ENCODE measurements around the gene TFB2M. TPM values are rescaled to one million over a fixed set of nuclear protein-coding genes. Genes with fewer than 3 reads are reported as not detected.

TFB2M gene
- total and polyA plus RNA-seq, 2 of the 13 experiments (the other 11 are each of a cell fraction or from before 2014, with no cell fraction given): 15.7 to 31.4 TPM

DNA sequence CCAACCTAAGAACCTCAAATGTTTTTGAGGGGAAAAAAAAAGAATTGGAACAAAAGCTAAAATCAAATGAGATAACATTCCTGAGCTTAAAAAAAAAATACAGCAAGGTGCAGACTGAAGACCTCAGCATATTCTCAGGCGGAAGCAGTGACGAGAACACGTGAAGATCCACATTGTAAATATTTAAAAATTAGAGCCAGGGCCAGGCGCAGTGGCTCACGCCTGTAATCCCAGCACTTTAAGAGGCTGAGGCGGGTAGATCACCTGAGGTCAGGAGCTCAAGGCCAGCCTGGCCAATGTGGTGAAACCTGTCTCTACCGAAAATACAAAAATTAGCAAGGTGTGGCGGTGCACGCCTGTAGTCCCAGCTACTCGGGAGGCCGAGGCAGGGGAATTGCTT, 15.7 kb downstream of the TFB2M start (continued):
- TF ChIP-seq ZNF749 (CRISPR knock-in tag; IDR thresholded peaks at IDR 0.05; ENCODE audit: borderline replicate concordance) (no peak), MZF1 (CRISPR knock-in tag; IDR thresholded peaks at IDR 0.05; ENCODE audit: borderline replicate concordance) (no peak), ZNF781 (CRISPR knock-in tag; IDR thresholded peaks at IDR 0.05; ENCODE audit: borderline replicate concordance, not compliant biosample characterization) (no peak), FOXO1 (CRISPR knock-in tag; IDR thresholded peaks at IDR 0.05) (no peak), NFATC3 (CRISPR knock-in tag; IDR thresholded peaks at IDR 0.05) (no peak)
- TF ChIP-seq, protein P1, sequence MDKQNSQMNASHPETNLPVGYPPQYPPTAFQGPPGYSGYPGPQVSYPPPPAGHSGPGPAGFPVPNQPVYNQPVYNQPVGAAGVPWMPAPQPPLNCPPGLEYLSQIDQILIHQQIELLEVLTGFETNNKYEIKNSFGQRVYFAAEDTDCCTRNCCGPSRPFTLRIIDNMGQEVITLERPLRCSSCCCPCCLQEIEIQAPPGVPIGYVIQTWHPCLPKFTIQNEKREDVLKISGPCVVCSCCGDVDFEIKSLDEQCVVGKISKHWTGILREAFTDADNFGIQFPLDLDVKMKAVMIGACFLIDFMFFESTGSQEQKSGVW (CRISPR knock-in tag; IDR thresholded peaks at IDR 0.05; ENCODE audit: borderline replicate concordance): no peak
- TF ChIP-seq, protein P2, sequence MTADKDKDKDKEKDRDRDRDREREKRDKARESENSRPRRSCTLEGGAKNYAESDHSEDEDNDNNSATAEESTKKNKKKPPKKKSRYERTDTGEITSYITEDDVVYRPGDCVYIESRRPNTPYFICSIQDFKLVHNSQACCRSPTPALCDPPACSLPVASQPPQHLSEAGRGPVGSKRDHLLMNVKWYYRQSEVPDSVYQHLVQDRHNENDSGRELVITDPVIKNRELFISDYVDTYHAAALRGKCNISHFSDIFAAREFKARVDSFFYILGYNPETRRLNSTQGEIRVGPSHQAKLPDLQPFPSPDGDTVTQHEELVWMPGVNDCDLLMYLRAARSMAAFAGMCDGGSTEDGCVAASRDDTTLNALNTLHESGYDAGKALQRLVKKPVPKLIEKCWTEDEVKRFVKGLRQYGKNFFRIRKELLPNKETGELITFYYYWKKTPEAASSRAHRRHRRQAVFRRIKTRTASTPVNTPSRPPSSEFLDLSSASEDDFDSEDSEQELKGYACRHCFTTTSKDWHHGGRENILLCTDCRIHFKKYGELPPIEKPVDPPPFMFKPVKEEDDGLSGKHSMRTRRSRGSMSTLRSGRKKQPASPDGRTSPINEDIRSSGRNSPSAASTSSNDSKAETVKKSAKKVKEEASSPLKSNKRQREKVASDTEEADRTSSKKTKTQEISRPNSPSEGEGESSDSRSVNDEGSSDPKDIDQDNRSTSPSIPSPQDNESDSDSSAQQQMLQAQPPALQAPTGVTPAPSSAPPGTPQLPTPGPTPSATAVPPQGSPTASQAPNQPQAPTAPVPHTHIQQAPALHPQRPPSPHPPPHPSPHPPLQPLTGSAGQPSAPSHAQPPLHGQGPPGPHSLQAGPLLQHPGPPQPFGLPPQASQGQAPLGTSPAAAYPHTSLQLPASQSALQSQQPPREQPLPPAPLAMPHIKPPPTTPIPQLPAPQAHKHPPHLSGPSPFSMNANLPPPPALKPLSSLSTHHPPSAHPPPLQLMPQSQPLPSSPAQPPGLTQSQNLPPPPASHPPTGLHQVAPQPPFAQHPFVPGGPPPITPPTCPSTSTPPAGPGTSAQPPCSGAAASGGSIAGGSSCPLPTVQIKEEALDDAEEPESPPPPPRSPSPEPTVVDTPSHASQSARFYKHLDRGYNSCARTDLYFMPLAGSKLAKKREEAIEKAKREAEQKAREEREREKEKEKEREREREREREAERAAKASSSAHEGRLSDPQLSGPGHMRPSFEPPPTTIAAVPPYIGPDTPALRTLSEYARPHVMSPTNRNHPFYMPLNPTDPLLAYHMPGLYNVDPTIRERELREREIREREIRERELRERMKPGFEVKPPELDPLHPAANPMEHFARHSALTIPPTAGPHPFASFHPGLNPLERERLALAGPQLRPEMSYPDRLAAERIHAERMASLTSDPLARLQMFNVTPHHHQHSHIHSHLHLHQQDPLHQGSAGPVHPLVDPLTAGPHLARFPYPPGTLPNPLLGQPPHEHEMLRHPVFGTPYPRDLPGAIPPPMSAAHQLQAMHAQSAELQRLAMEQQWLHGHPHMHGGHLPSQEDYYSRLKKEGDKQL (CRISPR knock-in tag; IDR thresholded peaks at IDR 0.05; ENCODE audit: low read depth): no peak
